Measurements from ENCODE around the gene B4GALNT4.

GRCh38 chr11:415640-416041 is 46.3 kb downstream of the B4GALNT4 start:
- no peak for TF ChIP-seq CTCF (IDR thresholded peaks at IDR 0.05; ENCODE audit: low read length)
- no peak for TF ChIP-seq EZH2 (IDR thresholded peaks at IDR 0.05; ENCODE audit: borderline replicate concordance, low read length)

All from OCI-LY1 (cell line).